Astrocyte (in vitro differentiated cells and primary cell): ENCODE measurements around the gene RALGAPA2.

Experiments
- EZH2 ChIP-seq: IDR thresholded peaks from 2 replicates; pipeline ENCODE4 v1.6.1; 2012; ENCODE audit warnings: mild to moderate bottlenecking, low read length, inconsistent platforms; ENCODE audit not compliant: insufficient read depth
- TF ChIP-seq, protein P1 (sequence below): IDR thresholded peaks from 2 replicates; pipeline ENCODE4 v1.5.1; 2011; ENCODE audit warnings: low read depth, mild to moderate bottlenecking, inconsistent platforms, low read length, moderate library complexity; ENCODE audit not compliant: insufficient read depth

DNA sequence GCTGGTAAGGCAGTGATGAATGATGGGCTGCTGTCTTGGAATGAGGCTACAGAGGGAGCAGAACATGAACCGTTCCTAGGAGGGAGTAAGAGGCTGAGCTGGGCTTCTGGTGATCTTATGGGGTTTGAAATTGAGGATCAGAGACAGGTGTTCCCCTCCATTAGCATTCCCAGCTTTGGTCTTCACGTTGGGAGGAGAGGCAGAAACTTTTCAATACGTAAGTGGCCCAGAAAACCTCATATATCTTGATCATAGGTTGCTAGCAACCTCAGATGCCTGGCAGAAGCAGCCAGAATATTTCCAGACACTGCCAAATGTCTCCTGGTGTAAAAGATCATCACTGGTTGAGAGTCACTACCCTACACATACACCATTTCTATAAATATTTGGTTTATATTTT is 177.4 kb downstream of the RALGAPA2 start:
- TF ChIP-seq, protein P1, sequence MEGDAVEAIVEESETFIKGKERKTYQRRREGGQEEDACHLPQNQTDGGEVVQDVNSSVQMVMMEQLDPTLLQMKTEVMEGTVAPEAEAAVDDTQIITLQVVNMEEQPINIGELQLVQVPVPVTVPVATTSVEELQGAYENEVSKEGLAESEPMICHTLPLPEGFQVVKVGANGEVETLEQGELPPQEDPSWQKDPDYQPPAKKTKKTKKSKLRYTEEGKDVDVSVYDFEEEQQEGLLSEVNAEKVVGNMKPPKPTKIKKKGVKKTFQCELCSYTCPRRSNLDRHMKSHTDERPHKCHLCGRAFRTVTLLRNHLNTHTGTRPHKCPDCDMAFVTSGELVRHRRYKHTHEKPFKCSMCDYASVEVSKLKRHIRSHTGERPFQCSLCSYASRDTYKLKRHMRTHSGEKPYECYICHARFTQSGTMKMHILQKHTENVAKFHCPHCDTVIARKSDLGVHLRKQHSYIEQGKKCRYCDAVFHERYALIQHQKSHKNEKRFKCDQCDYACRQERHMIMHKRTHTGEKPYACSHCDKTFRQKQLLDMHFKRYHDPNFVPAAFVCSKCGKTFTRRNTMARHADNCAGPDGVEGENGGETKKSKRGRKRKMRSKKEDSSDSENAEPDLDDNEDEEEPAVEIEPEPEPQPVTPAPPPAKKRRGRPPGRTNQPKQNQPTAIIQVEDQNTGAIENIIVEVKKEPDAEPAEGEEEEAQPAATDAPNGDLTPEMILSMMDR = no peak
- no peak for TF ChIP-seq EZH2
